GM12891 (cell line): ENCODE data around the gene KRTAP1-3.
"Not testable (repeated sequence)": the region's sequence is repeated elsewhere in the genome, so short reads cannot be mapped to it uniquely, and the experiment has no call there.

Source experiments
- DNase-seq: peaks from one replicate; pipeline ENCODE4 v3.0.0; 2011; ENCODE audit warnings: low spot score; ENCODE audit not compliant: insufficient read length
- FAIRE-seq: peaks from 2 replicates; lab custom pipeline; 2011; peaks lifted over from hg19 to GRCh38; lab: Jason Lieb, UNC
- PAX5 ChIP-seq: IDR thresholded peaks from 2 replicates; pipeline ENCODE4 v1.6.1; 2011; ENCODE audit warnings: low read length, moderate library complexity, mild to moderate bottlenecking; ENCODE audit not compliant: insufficient read depth, severe bottlenecking
- POLR2A ChIP-seq: IDR thresholded peaks from 2 replicates; pipeline ENCODE4 v1.6.1; 2011; ENCODE audit warnings: low read depth, low read length, control low read depth
- POLR2AphosphoS5 ChIP-seq: IDR thresholded peaks from 2 replicates; pipeline ENCODE4 v1.6.1; 2011; ENCODE audit warnings: low read depth, low read length, control low read depth
- POU2F2 ChIP-seq: IDR thresholded peaks from 2 replicates; pipeline ENCODE4 v1.6.1; 2011; ENCODE audit warnings: low read depth, mild to moderate bottlenecking, control low read depth, low read length, moderate library complexity
- SPI1 ChIP-seq: IDR thresholded peaks from 2 replicates; pipeline ENCODE4 v1.6.1; 2011; ENCODE audit warnings: low read depth, low read length, control low read depth
- TAF1 ChIP-seq: IDR thresholded peaks from 2 replicates; pipeline ENCODE4 v1.6.1; 2011; ENCODE audit warnings: low read depth, low read length, control low read depth

KRTAP1-3 gene

DNA sequence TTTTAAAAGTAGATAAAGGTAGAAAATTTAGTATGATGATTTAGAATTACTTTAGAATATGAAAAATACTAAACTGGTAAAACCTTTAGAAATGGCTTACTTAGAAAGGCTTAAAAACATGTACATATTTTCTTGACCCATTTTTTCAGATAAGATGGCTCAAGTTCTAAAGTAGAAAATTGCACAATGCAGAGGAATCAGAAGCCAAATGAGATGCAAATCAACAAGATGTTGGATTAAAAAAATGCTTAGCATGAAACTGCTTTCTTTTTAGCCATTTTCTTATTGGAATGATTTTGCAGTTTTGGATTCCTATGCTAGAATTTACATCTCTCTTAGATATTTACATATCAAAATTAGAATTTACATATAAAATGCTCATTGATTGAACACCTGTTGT is 24.2 kb downstream of the KRTAP1-3 start:
- no peak for TF ChIP-seq TAF1
- no peak for TF ChIP-seq PAX5
- TF ChIP-seq POLR2A, result no peak
- no peak for TF ChIP-seq POLR2AphosphoS5
- no peak for TF ChIP-seq POU2F2
- TF ChIP-seq SPI1, result no peak
- FAIRE-seq, result no peak
- no peak for DNase-seq

DNA sequence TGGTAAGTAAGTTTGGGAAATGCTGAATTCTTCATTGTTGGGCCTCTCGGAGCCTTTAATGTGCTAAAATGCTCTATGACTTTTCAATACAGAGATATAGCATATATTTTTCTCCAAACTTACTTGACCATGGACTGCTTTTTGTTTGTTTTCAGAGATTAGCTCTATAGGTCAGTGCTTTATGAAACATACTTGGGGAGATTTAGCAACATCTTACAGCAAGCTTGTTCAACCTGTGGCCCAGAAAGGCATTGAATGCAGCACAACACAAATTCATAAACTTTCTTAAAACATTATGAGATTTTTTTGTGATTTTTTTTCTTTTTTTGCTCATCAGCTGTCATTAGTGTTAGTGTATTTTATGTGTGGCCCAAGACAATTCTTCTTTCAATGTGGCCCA is 24.7 kb downstream of the KRTAP1-3 start:
- no peak for DNase-seq
- no peak for FAIRE-seq

DNA sequence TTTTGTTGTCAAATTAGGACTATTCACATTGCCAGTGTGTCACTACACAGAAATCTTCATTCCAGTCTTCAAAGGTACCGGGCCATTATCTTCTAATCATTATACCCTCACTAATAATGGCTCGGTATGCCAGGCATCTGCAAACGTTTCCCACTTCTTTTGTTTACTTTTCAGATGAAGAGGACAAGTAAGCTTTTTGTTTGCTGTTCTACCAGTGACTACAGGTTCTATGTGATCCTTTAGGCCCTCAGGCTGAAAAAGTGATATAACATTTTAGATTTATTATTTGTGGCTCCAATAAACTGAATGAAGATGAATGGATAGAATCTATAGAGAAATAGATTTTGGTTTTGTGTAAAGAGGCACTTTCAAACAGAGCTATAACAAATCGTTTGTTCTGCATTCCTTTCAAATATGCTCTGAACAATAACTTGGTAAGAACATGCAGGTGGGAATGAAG is 25.3 kb downstream of the KRTAP1-3 start:
- no peak for FAIRE-seq
- TF ChIP-seq SPI1, result no peak
- TF ChIP-seq POU2F2, result no peak
- no peak for TF ChIP-seq PAX5
- no peak for TF ChIP-seq POLR2AphosphoS5
- TF ChIP-seq POLR2A, result no peak
- TF ChIP-seq TAF1, result no peak
- no peak for DNase-seq

More for the DNA sequence above, 24.7 kb downstream of the KRTAP1-3 start:
- TF ChIP-seq TAF1 (no peak), POLR2A (no peak)

DNA sequence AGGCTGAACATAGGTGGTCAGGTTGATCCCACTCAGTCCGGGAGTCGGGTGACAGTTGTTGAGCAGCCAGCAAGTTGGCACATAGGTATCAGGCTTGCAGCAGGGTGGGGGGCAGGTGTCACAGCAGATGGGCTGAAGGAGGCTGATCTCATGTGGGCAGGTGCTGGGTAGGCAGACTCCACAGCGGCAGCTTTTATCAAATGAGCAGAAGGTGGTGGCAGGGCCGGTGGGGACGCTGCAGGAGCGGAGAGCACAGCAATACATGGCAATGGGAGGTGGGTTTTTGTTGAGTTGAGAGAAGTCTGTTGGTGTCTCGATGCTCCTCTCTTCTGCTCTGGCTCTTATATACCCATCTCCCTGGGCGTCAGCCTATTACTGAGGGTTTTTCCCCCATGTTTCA is 25.9 kb downstream of the KRTAP1-3 start, which contains the start of gene KRTAP3-1:
KRTAP3-1 (minus strand) TSS at position 318 of the 400 bp plus-strand sequence; CDS start at position 264, 54 bp downstream.
- FAIRE-seq (no peak), DNase-seq (no peak)
- TF ChIP-seq SPI1 (no peak), PAX5 (no peak), POU2F2 (no peak), POLR2A (no peak), TAF1 (no peak), POLR2AphosphoS5 (no peak)

DNA sequence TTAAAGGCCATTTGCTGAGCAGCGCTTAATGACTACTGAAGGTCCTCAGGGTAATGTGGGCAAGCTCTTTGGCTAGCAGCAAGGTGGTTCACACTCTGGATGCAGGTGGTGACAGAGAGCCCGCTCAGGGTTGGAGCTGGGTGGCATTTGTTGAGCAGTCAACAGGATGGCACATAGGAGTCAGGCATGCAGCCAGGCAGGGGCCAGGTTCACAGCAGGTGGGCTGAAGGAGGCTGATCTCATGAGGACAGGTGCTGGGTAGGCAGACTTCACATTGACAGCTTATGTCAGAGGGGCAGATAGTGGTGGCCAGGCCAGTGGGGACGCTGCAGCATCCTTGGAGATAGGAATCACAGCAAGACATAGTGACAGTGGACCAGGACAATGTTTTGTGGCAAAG is 30.3 kb downstream of the KRTAP1-3 start:
- DNase-seq (no peak), FAIRE-seq (no peak)
- TF ChIP-seq TAF1 (no peak), POU2F2 (no peak), PAX5 (no peak), SPI1 (no peak), POLR2A (no peak), POLR2AphosphoS5 (no peak)

DNA sequence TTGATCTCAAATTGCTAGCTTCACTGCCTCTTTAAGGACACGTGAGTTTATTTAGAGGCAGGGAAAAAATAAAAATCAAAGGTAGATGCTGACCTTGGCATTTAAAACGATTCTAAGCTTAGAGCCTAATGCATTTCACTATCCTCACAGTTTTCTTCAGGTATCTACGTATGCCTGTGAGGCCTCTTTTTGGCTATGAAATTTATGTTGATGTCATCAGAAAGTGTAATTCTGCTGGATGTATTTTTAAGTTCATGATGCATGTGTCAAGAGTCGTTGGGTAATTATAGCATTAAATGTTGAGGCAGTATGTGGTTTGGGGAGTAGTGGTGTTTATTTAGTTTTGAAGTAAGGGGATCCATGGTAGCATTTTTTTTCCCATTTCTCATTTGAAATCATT is 30.7 kb downstream of the KRTAP1-3 start:
- DNase-seq, result no peak
- TF ChIP-seq POU2F2 (no peak), SPI1 (no peak), PAX5 (no peak), POLR2A (no peak), TAF1 (no peak), POLR2AphosphoS5 (no peak)
- no peak for FAIRE-seq

DNA sequence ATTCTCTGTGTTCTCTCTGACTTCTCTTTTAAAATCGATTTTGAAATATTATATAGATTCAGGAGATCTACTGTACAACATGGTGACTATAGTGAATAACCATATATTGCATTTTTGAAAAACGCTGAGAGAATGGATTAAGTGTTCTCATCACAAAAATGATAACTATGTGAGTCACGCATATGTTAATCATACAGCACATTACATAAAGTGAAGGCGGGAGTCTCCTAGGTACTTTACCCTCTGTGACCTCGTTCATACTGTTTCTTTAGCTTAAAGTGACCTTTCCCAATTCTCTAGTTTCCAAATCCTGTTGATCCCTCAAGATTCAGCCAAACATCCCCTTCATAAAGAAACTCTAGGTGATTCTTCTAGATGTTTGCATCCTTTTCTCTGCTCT is 31.9 kb downstream of the KRTAP1-3 start:
- no peak for TF ChIP-seq POU2F2
- no peak for TF ChIP-seq SPI1
- TF ChIP-seq POLR2AphosphoS5, result no peak
- TF ChIP-seq POLR2A, result no peak
- TF ChIP-seq PAX5, result no peak
- TF ChIP-seq TAF1, result no peak
- FAIRE-seq (no peak), DNase-seq (no peak)

DNA sequence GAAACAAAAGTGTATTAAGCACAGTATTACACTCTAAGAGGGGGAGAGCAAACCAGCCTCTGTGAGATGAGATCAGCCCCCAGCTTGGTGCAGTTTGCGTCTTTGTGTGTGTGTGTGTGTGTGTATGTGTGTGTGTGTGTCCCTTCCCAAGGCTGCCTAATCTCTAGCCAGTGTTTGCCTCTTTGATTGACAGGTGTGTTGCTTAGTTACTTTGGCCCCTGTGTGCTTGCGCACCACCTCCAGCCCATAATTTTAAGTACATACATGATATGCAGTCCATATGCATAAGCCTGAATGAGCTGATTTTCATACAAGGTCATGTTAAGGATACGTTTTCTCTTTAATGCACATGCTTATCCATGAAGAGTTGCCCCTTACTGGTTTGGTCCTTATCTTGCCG is 32.9 kb downstream of the KRTAP1-3 start:
- DNase-seq, result no peak
- FAIRE-seq, result no peak
- no peak for TF ChIP-seq POLR2AphosphoS5
- no peak for TF ChIP-seq POLR2A
- no peak for TF ChIP-seq PAX5
- TF ChIP-seq POU2F2, result no peak
- no peak for TF ChIP-seq TAF1
- no peak for TF ChIP-seq SPI1

DNA sequence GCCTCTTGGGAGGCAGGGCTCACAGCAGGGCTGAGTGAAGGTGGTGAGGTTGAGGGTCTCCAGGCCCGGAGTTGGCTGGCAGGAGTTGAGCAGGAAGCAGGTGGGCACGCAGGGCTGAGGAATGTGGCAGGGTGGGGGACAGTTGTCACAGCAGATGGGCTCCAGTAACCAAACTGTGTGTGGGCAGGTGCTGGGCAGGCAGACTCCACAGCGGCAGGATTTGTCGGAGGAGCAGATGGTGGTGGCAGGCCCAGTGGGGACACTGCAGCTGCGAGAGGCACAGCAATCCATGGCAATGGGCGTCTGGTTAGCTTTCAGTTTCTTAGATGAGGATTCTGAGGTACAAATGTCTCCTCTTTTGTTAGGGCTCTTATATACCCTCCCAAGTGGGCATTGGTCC is 35.1 kb downstream of the KRTAP1-3 start, which contains the start of gene KRTAP3-2:
KRTAP3-2 (minus strand) TSS at position 344 of the 400 bp plus-strand sequence; CDS start at position 291, 53 bp downstream.
- peak; percentile 43 for FAIRE-seq
- not testable (repeated sequence) for DNase-seq

DNA sequence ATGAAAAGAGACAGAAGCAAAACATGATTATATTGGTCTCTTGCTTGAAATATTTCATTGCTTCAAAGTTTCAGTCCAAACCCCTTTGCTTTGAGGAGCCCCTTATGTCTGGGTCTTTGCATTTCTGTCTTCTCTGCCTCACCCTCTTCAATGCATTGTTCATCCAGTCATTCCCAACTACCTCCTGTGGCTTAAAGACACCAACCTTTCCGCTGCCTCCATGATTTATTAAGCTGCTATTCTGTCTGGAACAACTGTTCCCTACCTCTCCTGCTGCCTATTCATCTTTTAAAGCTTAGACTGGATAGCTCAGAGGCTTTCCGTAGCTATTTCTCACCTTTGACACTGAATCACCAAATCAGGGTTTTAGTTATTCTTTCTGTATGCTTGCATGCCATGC is 37.3 kb downstream of the KRTAP1-3 start:
- no peak for DNase-seq
- TF ChIP-seq POU2F2, result no peak
- no peak for TF ChIP-seq POLR2AphosphoS5
- TF ChIP-seq POLR2A, result no peak
- TF ChIP-seq SPI1, result no peak
- TF ChIP-seq PAX5, result no peak
- TF ChIP-seq TAF1, result no peak
- no peak for FAIRE-seq
